Measurements from ENCODE around the gene ALG3.

The ALG3 gene

GRCh38 chr3:184259878-184260723, 11.3 kb upstream of the ALG3 start:
- DNase-seq: peak; percentile 22

DNA sequence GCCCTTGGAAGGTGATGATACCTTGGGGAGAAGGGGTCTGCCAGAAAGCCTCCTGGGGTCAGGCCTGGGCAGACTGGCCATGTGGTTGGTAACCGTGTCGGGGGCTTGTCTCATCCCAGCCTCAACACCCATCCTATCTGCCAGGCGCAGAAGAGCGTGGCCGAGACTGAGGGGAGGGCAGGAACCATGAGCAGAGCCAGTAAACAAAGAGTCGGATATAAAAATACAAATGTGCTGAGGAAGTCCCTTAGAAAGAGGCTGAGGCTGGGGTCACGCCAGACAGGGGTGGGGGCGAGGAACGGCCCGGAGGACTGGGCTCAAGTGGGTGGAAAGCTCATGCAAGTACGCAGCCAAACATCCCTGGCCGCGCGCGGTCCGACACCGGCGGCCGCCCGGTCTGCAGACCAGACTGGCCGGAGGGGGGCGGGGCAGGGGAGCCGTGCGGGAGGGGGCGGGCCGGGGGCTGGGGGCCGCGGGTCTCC, 10.7 kb upstream of the ALG3 start:
- DNase-seq: no peak

- no peak for DNase-seq
Observed at GRCh38 chr3:184258926-184259325, 10.2 kb upstream of the ALG3 start.

DNA sequence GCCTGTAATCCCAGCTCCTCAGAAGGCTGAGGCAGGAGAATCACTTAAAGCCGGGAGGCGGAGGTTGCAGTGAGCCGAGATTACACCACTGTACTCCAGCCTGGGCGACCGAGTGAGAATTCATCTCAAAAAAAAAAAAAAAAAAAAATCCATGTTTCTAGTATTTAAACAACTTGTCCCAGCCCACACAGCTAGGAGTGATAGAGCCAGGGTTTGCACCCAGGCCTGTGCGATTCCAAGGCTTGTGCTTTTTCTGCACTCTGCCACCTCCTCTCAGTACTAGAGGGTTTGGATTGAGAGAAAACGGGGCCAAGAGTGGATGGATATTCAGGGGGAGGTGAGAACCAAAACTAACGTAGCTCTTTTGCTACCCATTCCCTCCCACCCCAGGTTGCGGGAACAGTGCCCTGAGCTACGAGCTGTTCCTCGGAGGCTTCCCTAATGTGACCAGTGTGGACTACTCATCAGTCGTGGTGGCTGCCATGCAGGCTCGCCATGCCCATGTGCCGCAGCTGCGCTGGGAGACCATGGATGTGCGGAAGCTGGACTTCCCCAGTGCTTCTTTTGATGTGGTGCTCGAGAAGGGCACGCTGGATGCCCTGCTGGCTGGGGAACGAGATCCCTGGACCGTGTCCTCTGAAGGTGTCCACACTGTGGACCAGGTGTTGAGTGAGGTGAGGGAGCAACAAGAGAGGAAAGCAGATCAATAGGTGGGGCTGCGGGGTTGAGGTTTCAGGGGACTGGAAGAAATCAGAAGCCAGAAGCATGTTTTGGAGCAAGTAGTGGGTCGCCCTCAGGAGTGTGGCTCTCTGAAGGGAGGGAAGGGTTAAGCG, 8.5 kb upstream of the ALG3 start:
- no peak for DNase-seq

DNA sequence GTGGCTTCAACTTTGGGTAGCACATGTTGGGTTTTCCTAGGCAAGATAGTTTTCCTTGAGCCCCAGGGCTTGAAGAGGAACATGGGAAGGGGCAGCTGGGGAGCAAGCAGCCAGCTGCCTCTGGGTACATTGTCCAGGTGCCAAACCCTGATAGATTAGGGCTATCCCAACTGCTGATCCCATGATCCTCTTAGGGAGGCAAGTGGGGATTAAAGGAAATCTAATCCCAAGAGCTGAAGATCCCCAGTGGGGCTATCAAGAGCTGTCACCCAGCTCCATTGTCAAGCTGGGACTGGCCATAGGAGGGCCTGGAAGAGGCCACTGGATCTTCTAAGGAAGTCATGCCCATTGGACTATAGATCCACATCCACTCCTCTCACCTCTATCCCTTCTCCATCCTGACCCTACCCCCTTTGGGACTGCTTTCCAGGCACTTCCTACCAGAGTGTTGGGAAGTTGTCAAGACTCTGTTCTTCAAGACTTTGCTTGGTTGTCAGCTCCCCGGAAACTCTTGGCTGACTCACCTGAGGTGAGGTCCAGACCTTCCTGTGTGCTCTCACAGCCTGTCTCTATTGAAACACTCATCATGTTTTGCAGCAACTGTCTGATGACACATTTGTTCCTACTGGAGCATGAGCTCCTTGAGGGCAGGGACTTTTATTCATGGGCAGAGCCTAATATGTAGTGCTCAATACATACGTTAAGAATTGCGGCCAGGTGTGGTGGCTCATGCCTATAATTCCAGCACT, 6.7 kb upstream of the ALG3 start:
- DNase-seq: no peak

- no peak for DNase-seq
Observed at GRCh38 chr3:184250167-184250828, 1.5 kb upstream of the ALG3 start.

DNA sequence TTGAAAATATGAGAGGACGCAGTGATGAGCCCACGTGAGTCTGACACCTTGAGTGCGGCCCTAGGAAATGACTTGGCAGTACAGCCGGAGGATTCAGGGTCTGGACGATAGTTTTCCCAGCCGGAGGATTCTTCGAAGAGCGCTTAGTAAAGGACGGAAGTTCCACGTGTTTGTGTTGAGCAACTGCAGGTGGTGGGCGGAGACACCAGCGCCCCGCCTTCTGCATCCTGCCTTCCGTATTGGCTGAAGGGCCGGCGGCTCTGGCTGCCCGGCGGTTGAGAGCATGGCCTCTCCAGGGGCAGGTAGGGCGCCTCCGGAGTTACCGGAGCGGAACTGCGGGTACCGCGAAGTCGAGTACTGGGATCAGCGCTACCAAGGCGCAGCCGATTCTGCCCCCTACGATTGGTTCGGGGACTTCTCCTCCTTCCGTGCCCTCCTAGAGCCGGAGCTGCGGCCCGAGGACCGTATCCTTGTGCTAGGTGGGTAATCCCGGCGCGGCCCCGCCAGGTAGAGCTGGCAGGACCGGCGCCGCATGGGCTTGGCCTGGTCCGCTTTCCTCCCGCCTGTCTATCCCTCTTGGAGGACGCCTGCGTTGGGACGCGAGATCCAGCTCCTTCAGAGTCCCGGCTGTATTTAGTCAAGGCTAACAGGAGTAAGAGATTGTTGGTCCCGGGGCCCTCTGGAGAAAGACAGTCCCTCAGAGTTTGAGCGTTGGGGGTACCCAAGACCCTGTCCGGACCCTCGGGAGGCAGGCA, 827 bp upstream of the ALG3 start, which contains the start of gene EEF1AKMT4:
Gene EEF1AKMT4, plus strand, starts transcription at position 261 of the 755 bp plus-strand sequence. Its CDS starts 23 bp downstream, at position 284.
- DNase-seq: peak; percentile 89

GRCh38 chr3:184242297-184242685, 6.5 kb downstream of the ALG3 start:
- no peak for DNase-seq

GRCh38 chr3:184241447-184242296, 7.1 kb downstream of the ALG3 start:
- DNase-seq: no peak

DNA sequence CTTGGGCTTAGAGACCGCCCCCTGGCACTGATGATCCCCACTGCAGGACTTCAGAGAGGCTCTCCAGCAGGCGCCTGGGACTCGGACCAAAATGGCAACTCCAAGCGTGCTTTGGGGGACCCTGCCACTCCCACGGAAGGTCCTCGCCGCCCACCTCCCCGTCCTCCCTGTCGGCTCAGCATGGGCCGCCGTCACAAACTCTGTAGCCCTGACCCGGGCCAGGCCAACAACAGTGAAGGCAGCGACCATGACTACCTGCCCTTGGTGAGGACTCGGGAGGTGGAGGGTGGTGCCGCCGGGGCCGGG, 7.7 kb downstream of the ALG3 start:
- DNase-seq: no peak

DNA sequence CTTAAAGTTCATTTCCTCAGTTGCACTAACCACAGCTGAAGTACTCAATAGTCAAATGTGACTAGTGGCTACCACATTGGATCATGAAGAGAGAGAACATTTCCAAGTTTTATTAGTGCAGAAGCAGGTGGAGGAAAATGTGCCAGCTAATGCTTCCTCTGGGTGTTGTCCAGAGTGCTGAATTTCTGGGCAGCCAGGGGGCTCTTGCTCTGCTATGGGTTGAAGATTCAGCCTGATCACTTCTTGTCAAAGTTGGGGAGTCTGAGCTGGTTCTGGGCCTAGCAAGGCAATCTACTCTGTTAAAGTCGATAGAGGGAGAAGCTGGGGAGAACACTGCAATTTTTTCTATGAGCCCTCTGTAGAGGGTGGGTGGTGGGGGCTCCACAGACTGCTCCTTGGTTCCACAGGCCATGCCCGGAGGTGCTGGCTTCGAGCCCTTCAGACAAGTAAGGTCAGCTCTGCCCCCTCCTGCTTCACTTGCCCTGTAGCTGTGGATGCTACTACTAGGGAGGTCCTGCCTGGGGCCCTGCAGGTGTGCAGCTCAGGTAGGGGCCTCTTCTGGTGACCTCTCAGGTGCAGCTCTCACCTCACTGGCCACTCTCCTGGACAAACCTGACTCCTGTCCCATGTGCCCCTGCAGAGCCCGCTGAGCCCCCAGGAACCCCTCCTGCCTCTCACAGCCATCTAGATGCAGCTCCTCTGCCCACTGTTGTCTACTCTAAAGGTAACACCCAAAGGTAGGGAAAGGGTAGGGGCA, 8.2 kb downstream of the ALG3 start:
- no peak for DNase-seq

DNA sequence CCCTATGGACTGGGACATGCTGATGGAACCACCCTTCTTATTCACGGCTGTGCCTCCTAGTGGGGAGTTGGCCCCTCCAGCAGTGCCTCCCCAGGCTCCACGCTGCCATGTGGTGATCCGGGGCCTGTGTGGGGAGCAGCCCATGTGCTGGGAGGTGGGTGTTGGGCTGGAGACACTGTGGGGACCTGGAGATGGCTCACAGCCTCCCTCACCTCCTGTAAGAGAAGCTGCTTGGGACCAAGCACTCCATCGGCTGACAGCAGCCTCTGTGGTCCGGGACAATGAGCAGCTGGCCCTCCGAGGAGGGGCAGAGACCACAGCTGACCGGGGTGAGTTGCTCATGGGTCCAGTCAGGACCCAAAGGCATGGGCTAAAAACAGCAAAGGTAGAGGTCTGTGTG, 9.1 kb downstream of the ALG3 start:
- no peak for DNase-seq

DNA sequence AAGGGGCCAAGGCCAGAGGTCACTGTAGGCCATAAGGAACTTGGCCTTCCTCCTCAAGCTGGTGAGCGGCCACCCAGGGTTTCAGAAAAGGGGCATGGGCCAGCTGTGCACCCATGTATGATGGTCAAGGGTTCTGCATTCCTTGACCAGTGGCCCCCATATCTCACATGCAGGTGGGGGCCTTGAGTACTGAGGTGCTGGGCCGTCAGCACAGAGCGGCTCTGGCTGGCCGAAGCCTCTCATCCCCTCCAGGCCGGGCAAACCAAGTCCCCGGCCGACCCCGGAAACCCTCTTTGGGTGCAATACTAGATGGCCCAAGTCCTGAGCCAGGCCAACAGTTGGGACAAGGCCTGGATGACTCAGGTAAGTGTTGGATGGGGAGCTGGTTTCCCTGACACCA, 9.5 kb downstream of the ALG3 start:
- no peak for DNase-seq

GRCh38 chr3:184238246-184238818, 10.4 kb downstream of the ALG3 start:
- DNase-seq: no peak

- no peak for DNase-seq
Observed at GRCh38 chr3:184237807-184238206, 11.0 kb downstream of the ALG3 start.

- no peak for DNase-seq
Observed at GRCh38 chr3:184237211-184237610, 11.6 kb downstream of the ALG3 start.

- DNase-seq: no peak
Observed at GRCh38 chr3:184236636-184237035, 12.1 kb downstream of the ALG3 start.

DNA sequence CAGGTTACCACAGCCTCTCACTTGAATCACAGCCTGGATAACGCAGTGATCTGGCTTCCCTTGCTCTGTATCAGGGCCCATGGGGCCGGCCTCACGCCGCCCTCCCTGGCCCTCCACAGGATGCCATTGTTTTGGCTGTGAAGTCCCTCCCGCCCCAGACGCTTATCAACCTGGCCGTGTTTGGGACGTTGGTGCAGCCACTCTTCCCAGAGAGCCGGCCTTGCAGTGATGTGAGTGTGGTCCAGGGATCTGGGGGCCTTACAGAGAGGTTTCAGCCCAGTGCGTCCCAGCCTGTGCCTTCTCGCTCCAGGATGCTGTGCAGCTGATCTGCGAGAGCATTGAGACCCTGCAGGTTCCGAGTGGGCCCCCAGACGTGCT, 12.7 kb downstream of the ALG3 start:
- no peak for DNase-seq

GRCh38 chr3:184235381-184236032, 13.3 kb downstream of the ALG3 start:
- DNase-seq: no peak
